HG03521 (cell line): ENCODE measurements around the gene DPY19L3.
"Not testable (repeated sequence)": the region's sequence is repeated elsewhere in the genome, so short reads cannot be mapped to it uniquely, and the experiment has no call there.

Source experiments
- ATAC-seq: cut with Tn5 transposase; IDR thresholded peaks from one replicate; pipeline ENCODE4 v1.9.1; 2021; ENCODE audit warnings: mild to moderate bottlenecking, moderate library complexity; ENCODE audit not compliant: unreplicated experiment

Gene DPY19L3

GRCh38 chr19:32396046-32396652, 9.4 kb upstream of the DPY19L3 start:
- ATAC-seq, result no peak

- ATAC-seq, result no peak
These were observed 7.9 kb upstream of the DPY19L3 start for GRCh38 chr19:32397671-32398101.

GRCh38 chr19:32401992-32402391, 3.6 kb upstream of the DPY19L3 start:
- no peak for ATAC-seq

- no peak for ATAC-seq
These were observed 2.1 kb upstream of the DPY19L3 start for GRCh38 chr19:32403291-32403995.

GRCh38 chr19:32404213-32404932, 1.2 kb upstream of the DPY19L3 start:
- ATAC-seq, result no peak

- ATAC-seq, result peak; percentile 0
These were observed 588 bp upstream of the DPY19L3 start for GRCh38 chr19:32404933-32405430.

- ATAC-seq, result no peak
These were observed 812 bp downstream of the DPY19L3 start for GRCh38 chr19:32406161-32407003.

GRCh38 chr19:32407004-32407992, 1.7 kb downstream of the DPY19L3 start:
- no peak for ATAC-seq

- no peak for ATAC-seq
These were observed 9.7 kb downstream of the DPY19L3 start for GRCh38 chr19:32415246-32415645.

GRCh38 chr19:32415669-32416068, 10.1 kb downstream of the DPY19L3 start:
- ATAC-seq, result no peak

GRCh38 chr19:32416749-32417456, 11.3 kb downstream of the DPY19L3 start:
- ATAC-seq, result no peak

- no peak for ATAC-seq
These were observed 12.6 kb downstream of the DPY19L3 start for GRCh38 chr19:32418155-32418554.

GRCh38 chr19:32421589-32422361, 16.2 kb downstream of the DPY19L3 start:
- ATAC-seq, result no peak

- no peak for ATAC-seq
These were observed 16.9 kb downstream of the DPY19L3 start for GRCh38 chr19:32422435-32422834.

GRCh38 chr19:32423944-32424343, 18.4 kb downstream of the DPY19L3 start:
- ATAC-seq, result not testable (repeated sequence)

- ATAC-seq, result no peak
These were observed 22.0 kb downstream of the DPY19L3 start for GRCh38 chr19:32427536-32427935.

GRCh38 chr19:32436692-32437091, 31.1 kb downstream of the DPY19L3 start:
- no peak for ATAC-seq

GRCh38 chr19:32437096-32437495, 31.5 kb downstream of the DPY19L3 start:
- ATAC-seq, result no peak
